Immature natural killer cell (primary cell): ENCODE data around the gene SPDL1. TPM values are rescaled to one million over a fixed set of nuclear protein-coding genes. Genes with fewer than 3 reads are reported as not detected.

ENCODE experiments used
- DNase-seq, 3 donors: peaks; one replicate each; pipeline ENCODE4 v3.0.0; 2022; ENCODE audit warnings: mixed read lengths in 1 of 3
- H3K27ac Mint-ChIP-seq, 6 donors: one replicate each; pipeline ENCODE4 v1.8.0; 2020; ENCODE audit warnings: mixed read lengths in 6 of 6, mild to moderate bottlenecking in 5 of 6, inconsistent platforms in 4 of 6, moderate library complexity in 3 of 6
- H3K27me3 Mint-ChIP-seq, 3 donors: one replicate each; pipeline ENCODE4 v1.8.0; 2020 to 2021; ENCODE audit warnings: low read depth in 3 of 3, mild to moderate bottlenecking in 3 of 3, mixed read lengths in 3 of 3, moderate library complexity in 3 of 3, inconsistent platforms in 1 of 3
- H3K36me3 Mint-ChIP-seq, 3 donors: one replicate each; pipeline ENCODE4 v1.8.0; 2020; ENCODE audit warnings: mixed read lengths in 3 of 3, inconsistent platforms in 2 of 3, mild to moderate bottlenecking in 2 of 3
- H3K4me1 Mint-ChIP-seq, 2 donors: one replicate each; pipeline ENCODE4 v1.8.0; 2020; ENCODE audit warnings: inconsistent platforms in 2 of 2, mild to moderate bottlenecking in 2 of 2, mixed read lengths in 2 of 2, moderate library complexity in 1 of 2
- H3K4me3 Mint-ChIP-seq, 5 donors: one replicate each; pipeline ENCODE4 v1.8.0; 2020; ENCODE audit warnings: mild to moderate bottlenecking in 5 of 5, mixed read lengths in 5 of 5, inconsistent platforms in 3 of 5, moderate library complexity in 3 of 5
- H3K9me3 Mint-ChIP-seq, 6 donors: one replicate each; pipeline ENCODE4 v1.8.0; 2020; ENCODE audit warnings: mild to moderate bottlenecking in 6 of 6, mixed read lengths in 6 of 6, inconsistent platforms in 4 of 6, moderate library complexity in 3 of 6
- polyA plus RNA-seq, 3 donors: library from polyadenylated mRNA; unstranded; fragments of 300-500 nt; fragmentation: Illumina TruSeq; gene quantifications; one replicate each; pipeline ENCODE4 v1.2.3, GENCODE V29; 2021

SPDL1 gene
- polyA plus RNA-seq, 3 donors from 2014 or later: 5.6 to 15.1 TPM; not detected in 1

DNA sequence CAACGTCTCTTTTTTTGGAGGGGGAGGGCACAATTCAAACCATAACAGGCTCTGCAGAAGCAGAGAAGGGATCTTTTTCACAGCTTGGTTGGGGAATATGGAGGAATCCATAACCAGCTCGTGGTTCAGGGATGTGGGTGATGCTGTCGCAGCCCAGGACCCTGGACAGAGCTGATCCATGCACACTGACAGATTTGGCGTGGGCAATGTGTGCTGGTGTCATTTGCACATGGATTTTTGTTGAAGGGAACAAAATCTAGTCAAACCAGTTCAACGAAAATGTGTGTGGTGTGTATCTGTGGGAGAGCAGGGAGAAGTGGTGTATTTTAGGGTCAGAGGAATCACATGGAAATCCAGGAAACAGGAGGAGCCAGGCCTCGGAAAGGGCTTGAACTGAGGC is 57.7 kb downstream of the SPDL1 start:
- Mint-ChIP-seq H3K27ac (peak overlapping the region in 4 of 6 donors; percentile 24 to 55 (median 44)), H3K27me3 (peaks cover 0 to 3% (median 2%) of the 10 kb centered on the region in 3 donors), H3K4me3 (peak overlapping the region in 2 of 5 donors; percentile 1 to 13), H3K36me3 (peaks cover 9 to 16% (median 14%) of the 10 kb centered on the region in 3 donors), H3K9me3 (no peaks in the 10 kb centered on the region), H3K4me1 (peaks cover 81 to 91% of the 10 kb centered on the region in 2 donors)
- DNase-seq: no peak

DNA sequence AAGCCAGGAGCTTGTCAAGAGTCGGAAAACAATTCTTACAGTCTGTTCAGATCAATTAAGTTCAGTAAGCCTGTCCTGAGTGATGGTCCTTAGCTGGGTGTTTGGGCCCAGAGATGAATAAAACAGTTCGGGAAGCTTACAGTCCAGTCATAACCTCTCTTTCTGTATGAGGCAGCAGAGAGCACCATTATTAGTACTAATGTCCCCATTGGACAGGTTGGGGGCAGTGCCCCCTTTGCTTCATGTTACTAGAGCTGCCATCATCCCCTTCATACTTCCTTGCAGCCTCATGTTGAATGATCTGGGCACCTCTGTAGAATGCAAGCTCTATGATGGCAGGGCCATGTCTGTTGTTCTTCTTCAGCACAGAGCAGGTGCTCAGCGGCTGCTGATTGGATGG is 63.3 kb downstream of the SPDL1 start:
- peak overlapping the region in 2 of 6 donors; percentile 34 to 91 for H3K27ac Mint-ChIP-seq
- H3K9me3 Mint-ChIP-seq: no peaks in the 10 kb centered on the region
- H3K4me1 Mint-ChIP-seq: peaks cover 90 to 98% of the 10 kb centered on the region in 2 donors
- peaks cover 0 to 5% (median 0%) of the 10 kb centered on the region in 3 donors for H3K36me3 Mint-ChIP-seq
- no peak for DNase-seq
- H3K4me3 Mint-ChIP-seq: peak overlapping the region in 2 of 5 donors; percentile 2 to 24
- peaks cover 0 to 2% (median 0%) of the 10 kb centered on the region in 3 donors for H3K27me3 Mint-ChIP-seq

DNA sequence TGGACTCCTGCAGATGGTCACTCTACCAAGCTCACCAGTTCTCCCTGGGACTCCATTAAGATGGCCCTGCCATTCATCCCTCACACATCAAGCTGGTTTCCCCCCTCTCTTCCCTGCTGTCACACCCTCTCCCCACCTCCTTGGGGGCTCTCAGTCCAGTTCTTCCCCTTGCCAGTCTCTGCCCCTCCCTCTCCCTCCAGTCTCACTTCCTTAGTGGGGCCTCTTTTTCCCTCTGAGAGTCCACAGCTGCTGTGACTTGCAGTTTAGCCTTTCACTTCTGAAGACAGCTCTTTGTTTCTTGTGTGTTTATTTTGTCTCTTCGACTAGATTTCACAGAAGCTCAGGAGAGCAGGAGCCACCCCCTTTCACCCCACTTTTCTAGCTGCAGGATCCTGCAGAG is 64.0 kb downstream of the SPDL1 start:
- no peak for DNase-seq
- Mint-ChIP-seq H3K27ac (peak overlapping the region; percentile 9 to 91 (median 54)), H3K4me3 (peak overlapping the region in 4 of 5 donors; percentile 22 to 53 (median 34)), H3K9me3 (no peaks in the 10 kb centered on the region), H3K27me3 (peaks cover 0 to 2% (median 0%) of the 10 kb centered on the region in 3 donors), H3K4me1 (peaks cover 92 to 98% of the 10 kb centered on the region in 2 donors), H3K36me3 (peaks cover 0 to 5% (median 0%) of the 10 kb centered on the region in 3 donors)

DNA sequence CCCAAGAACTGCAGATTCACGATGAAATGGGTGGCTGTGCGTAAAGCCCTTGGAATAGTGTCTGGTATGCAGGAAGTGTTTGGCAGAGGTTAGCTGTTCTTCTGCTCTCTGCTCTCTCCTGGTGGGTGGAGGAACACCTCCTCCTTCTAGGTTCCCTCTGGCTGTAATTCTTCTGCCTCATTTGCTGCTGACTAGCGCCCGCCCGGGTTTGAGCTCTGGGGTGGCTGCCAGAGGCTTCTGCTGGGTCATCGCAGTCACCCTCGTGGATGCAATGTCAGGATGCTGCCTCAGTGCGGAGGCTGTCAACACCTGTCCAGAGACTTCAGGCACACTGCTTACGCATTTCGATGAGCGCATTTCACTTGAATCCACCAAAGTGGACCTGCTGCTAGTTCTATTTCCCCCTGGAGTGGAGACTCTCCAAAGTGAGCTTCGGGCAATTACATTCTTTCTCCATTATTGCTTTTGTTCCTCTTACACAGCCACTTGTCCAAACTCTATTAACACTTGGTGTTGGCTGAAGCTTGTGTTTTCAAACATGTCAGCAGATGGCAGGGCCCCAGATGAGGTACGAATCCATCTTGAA is 65.2 kb downstream of the SPDL1 start:
- DNase-seq: no peak
- H3K4me1 Mint-ChIP-seq: peaks cover 95 to 100% of the 10 kb centered on the region in 2 donors
- peak overlapping the region in 4 of 5 donors; percentile 40 to 81 (median 74) for H3K4me3 Mint-ChIP-seq
- H3K9me3 Mint-ChIP-seq: no peaks in the 10 kb centered on the region
- peak overlapping the region; percentile 27 to 92 (median 81) for H3K27ac Mint-ChIP-seq
- H3K36me3 Mint-ChIP-seq: peaks cover 0 to 5% (median 0%) of the 10 kb centered on the region in 3 donors
- peaks cover 0 to 2% (median 0%) of the 10 kb centered on the region in 3 donors for H3K27me3 Mint-ChIP-seq

DNA sequence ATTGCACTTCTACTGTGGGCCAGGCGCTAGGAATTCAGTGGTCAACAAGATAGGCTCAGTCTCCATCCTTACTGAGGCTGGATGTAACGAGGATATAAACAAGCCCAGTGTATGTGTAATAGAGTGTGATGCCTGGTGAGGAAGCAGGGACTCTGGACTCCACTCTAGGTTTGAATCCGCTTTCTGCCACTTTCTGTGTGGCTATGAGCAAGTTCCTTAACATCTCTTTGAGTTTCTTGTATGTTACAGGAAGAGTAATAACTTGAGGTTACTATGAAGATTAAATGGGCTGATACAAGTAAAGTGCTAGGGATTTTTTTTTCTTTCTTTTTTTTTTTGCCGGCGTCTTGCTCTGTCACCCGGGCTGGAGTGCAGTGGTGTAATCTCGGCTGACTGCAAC is 65.9 kb downstream of the SPDL1 start:
- Mint-ChIP-seq H3K9me3 (no peaks in the 10 kb centered on the region), H3K4me3 (peak overlapping the region; percentile 9 to 81 (median 75)), H3K27ac (peak overlapping the region; percentile 67 to 94 (median 89)), H3K4me1 (peaks cover 97 to 100% of the 10 kb centered on the region in 2 donors), H3K27me3 (no peaks in the 10 kb centered on the region), H3K36me3 (no peaks in the 10 kb centered on the region)
- DNase-seq: peak in 2 of 3 donors; percentile 28 to 32

DNA sequence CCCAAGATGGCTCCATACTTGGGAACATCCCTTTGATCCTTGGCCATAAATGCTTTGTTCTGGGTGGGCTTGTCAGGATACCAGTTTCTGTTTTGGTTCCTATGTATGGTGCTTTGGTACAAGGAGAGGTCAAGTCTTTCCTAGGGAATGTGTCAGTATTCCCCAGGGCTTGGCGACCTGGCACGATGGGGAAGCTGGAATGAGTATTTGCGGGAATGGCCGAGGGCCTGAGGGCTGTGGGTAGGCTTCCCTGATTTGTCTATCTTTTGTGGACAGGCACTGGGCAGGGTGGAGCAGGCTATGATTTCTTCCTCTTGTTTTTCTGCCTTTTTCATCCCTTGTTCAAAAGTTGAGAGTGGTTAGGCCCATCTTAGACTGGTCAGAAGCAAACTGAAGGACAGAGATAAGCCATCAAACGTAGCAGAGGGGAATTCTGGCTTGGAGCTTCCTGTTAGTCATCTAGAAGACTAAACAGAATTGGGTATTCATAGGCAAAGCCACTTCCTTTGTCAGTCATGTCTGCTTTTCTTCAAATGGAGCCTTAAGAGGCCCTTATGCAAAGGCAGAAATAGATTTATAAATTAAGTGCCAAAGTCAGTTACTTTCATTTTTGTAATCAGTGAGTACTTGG is 67.2 kb downstream of the SPDL1 start:
- Mint-ChIP-seq H3K27ac (peak overlapping the region; percentile 84 to 94 (median 89)), H3K27me3 (no peaks in the 10 kb centered on the region), H3K4me3 (peak overlapping the region; percentile 50 to 81 (median 64)), H3K4me1 (peaks cover 100% of the 10 kb centered on the region in 2 donors), H3K9me3 (no peaks in the 10 kb centered on the region), H3K36me3 (peaks cover 0 to 7% (median 0%) of the 10 kb centered on the region in 3 donors)
- DNase-seq: no peak

DNA sequence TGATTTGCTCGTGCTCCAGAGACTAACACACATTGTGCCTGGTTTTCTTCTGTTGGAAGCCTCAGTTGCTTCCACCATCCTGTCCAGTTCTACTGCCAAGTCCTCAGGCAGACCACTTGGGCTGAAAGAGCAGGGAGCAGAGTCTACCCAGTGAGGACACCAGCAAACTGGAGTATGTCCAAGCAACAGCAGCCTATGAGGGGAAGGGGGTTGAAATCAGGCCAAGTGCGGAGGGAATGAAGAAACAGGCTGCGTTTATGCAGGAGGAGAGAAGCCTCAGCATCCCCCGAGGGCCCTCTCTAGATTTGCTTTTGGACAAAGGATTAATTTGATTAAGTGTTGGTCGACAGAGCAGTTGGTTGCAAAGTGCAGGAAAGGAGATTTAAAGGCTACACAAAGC is 68.0 kb downstream of the SPDL1 start:
- H3K4me1 Mint-ChIP-seq: peaks cover 100% of the 10 kb centered on the region in 2 donors
- no peaks in the 10 kb centered on the region for H3K9me3 Mint-ChIP-seq
- H3K4me3 Mint-ChIP-seq: peak overlapping the region; percentile 50 to 81 (median 64)
- DNase-seq: no peak
- no peaks in the 10 kb centered on the region for H3K27me3 Mint-ChIP-seq
- peaks cover 0 to 8% (median 0%) of the 10 kb centered on the region in 3 donors for H3K36me3 Mint-ChIP-seq
- peak overlapping the region; percentile 84 to 94 (median 89) for H3K27ac Mint-ChIP-seq

DNA sequence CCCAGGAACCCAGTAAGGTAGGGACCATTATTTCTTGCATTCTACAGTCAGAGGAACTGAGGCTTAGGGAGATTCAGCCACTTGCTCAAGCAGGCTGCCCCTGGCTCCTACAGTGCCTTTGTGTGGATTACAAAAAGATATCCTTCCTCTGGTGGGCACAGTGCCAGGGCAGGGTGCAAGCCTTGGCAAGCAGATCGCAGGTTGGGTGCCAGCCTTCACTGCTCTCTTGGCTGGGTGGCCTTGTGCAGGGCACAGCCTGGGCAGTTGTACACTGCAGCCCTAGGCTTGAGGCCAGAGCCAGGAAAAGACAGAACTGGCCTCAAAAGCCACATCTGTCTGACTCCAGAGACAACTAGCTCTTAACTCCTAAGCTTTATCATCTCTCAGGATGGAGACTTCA is 68.5 kb downstream of the SPDL1 start:
- DNase-seq: no peak
- Mint-ChIP-seq H3K4me1 (peaks cover 100% of the 10 kb centered on the region in 2 donors), H3K27ac (peak overlapping the region; percentile 31 to 92 (median 87)), H3K27me3 (no peaks in the 10 kb centered on the region), H3K4me3 (no peak overlapping the region), H3K9me3 (no peaks in the 10 kb centered on the region), H3K36me3 (peaks cover 0 to 13% (median 0%) of the 10 kb centered on the region in 3 donors)

DNA sequence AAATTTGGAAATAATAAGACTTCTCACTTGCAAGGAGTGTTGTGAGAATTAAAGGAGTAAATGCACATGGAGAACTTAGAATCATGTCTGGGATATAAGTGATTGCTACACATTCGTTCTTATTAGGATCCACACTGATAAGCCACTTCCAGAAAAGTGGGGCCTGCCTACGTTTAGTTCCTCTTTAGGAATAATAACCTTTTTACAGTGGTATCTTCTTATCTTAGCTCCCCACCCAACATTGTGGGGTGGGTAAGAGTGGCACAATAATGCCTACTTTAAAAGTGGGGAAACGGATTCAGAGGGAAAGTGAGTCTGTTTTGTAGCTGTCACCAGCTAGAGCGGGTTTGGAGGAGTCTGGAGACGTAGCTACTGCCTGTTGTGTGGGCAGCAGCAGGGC is 69.5 kb downstream of the SPDL1 start:
- H3K27ac Mint-ChIP-seq: peak overlapping the region; percentile 33 to 92 (median 74)
- peaks cover 99% of the 10 kb centered on the region in 2 donors for H3K4me1 Mint-ChIP-seq
- H3K4me3 Mint-ChIP-seq: no peak overlapping the region
- no peak for DNase-seq
- peaks cover 0 to 15% (median 0%) of the 10 kb centered on the region in 3 donors for H3K36me3 Mint-ChIP-seq
- no peaks in the 10 kb centered on the region for H3K27me3 Mint-ChIP-seq
- no peaks in the 10 kb centered on the region for H3K9me3 Mint-ChIP-seq

Other genes starting within 250 kb of the SPDL1 start
- gene DOCK2, start 53.5 kb downstream of the SPDL1 start, polyA plus RNA-seq: 100 to 1,000 TPM in 1 of 3 donors, 10 to 100 TPM in 2; 42.4 to 121 (median 48.9) TPM